GM12891 (cell line): ENCODE results near the gene ANAPC2.

ENCODE experiments used
- DNase-seq: peaks from one replicate; pipeline ENCODE4 v3.0.0; 2011; ENCODE audit warnings: low spot score; ENCODE audit not compliant: insufficient read length
- FAIRE-seq: peaks from 2 replicates; lab custom pipeline; 2011; peaks lifted over from hg19 to GRCh38; lab: Jason Lieb, UNC
- PAX5 ChIP-seq: IDR thresholded peaks from 2 replicates; pipeline ENCODE4 v1.6.1; 2011; ENCODE audit warnings: low read length, moderate library complexity, mild to moderate bottlenecking; ENCODE audit not compliant: insufficient read depth, severe bottlenecking
- POLR2A ChIP-seq: IDR thresholded peaks from 2 replicates; pipeline ENCODE4 v1.6.1; 2011; ENCODE audit warnings: low read depth, low read length, control low read depth
- POLR2AphosphoS5 ChIP-seq: IDR thresholded peaks from 2 replicates; pipeline ENCODE4 v1.6.1; 2011; ENCODE audit warnings: low read depth, low read length, control low read depth
- POU2F2 ChIP-seq: IDR thresholded peaks from 2 replicates; pipeline ENCODE4 v1.6.1; 2011; ENCODE audit warnings: low read depth, mild to moderate bottlenecking, control low read depth, low read length, moderate library complexity
- SPI1 ChIP-seq: IDR thresholded peaks from 2 replicates; pipeline ENCODE4 v1.6.1; 2011; ENCODE audit warnings: low read depth, low read length, control low read depth
- TAF1 ChIP-seq: IDR thresholded peaks from 2 replicates; pipeline ENCODE4 v1.6.1; 2011; ENCODE audit warnings: low read depth, low read length, control low read depth

The ANAPC2 gene

GRCh38 chr9:137220317-137221094 lies 32.1 kb upstream of the ANAPC2 start:
- TF ChIP-seq POLR2A, result no peak
- TF ChIP-seq PAX5, result no peak
- TF ChIP-seq POLR2AphosphoS5, result no peak
- TF ChIP-seq POU2F2, result no peak
- TF ChIP-seq TAF1, result no peak
- TF ChIP-seq SPI1, result no peak
- FAIRE-seq (no peak), DNase-seq (no peak)

DNA sequence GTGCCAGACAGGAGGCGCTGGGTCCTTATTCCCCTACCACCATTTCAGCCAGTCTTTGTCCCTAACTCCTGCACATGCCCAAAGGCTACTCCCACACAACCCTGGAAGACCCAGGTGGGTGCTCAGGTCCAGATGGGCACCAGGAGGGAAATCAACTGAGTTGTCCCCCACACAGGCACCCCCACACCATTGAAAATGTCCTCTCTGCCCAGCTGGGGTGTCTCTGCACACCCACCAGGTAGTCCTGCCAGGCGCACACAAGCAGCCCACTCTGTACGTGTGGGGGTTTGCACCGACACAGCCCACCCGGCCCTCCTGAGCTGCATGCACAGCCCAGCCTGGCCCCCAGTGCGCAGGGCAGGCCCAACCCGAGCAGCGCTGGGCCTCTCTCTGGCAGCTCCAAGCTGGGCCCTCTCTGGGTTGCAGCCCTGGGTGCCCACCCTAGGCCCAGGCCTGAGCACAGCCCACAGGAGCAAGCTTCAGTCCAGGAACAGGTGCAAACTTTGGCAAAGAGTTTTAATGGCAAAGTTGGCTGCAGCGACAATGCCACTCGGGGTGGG lies 31.5 kb upstream of the ANAPC2 start:
- no peak for FAIRE-seq
- TF ChIP-seq TAF1 (no peak), POLR2A (no peak), PAX5 (no peak), SPI1 (no peak), POU2F2 (no peak), POLR2AphosphoS5 (no peak)

GRCh38 chr9:137218754-137219271 lies 30.5 kb upstream of the ANAPC2 start:
- FAIRE-seq, result no peak
- no peak for DNase-seq
- TF ChIP-seq TAF1 (no peak), POLR2AphosphoS5 (no peak), POLR2A (no peak), PAX5 (no peak), SPI1 (no peak), POU2F2 (no peak)

More for the DNA sequence above, 31.5 kb upstream of the ANAPC2 start:
- DNase-seq, result no peak

- FAIRE-seq (no peak), DNase-seq (no peak)
- no peak for TF ChIP-seq SPI1
- no peak for TF ChIP-seq PAX5
- no peak for TF ChIP-seq POLR2A
These were observed 29.9 kb upstream of the ANAPC2 start for GRCh38 chr9:137218212-137218753.

- FAIRE-seq (no peak), DNase-seq (no peak)
- no peak for TF ChIP-seq PAX5
- TF ChIP-seq POU2F2, result no peak
- TF ChIP-seq POLR2A, result no peak
- no peak for TF ChIP-seq TAF1
- TF ChIP-seq POLR2AphosphoS5, result no peak
- no peak for TF ChIP-seq SPI1
These were observed 29.2 kb upstream of the ANAPC2 start for GRCh38 chr9:137217276-137218211.

DNA sequence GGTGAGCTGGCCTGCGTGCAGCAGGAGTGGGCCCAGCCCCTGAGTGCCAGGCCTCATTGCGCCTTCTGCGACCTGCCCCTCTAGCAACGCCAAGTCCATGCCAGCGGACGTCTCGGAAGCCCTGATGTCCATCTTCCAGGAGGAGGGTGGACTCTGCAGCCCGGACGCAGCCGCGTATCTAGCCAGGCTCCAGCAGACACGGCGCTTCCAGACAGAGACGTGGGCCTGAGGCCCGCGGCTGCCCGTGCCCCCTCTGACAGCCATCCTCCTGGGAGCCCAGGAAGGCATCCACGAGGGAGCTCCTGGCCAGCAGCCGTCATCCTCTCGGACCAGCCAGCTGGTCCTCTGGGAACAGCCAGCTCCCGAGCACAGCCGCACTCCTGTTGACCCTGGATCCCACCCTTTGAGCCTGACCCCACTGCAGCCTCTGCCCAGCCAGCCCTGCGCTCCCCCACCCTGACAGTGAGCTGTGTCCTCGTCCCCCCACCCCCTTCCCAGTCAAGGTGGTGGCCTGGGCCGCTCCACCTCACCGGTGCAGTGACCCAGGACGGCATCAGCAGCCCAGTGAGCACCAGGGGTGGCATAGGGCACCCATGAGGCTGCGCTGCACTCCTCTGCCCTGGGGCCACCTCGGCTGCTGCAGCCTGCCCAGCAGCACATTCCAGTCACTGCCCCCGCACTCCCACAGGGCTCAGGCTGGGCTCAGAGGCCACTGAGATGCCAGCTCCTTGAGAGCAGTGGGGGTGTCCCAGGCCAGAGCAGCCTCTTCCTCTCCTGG lies 28.0 kb upstream of the ANAPC2 start:
- no peak for FAIRE-seq

GRCh38 chr9:137215196-137215986 lies 27.0 kb upstream of the ANAPC2 start:
- DNase-seq (no peak), FAIRE-seq (no peak)
- TF ChIP-seq POLR2A, result no peak
- no peak for TF ChIP-seq PAX5
- TF ChIP-seq POLR2AphosphoS5, result no peak
- no peak for TF ChIP-seq TAF1
- TF ChIP-seq POU2F2, result no peak
- TF ChIP-seq SPI1, result no peak

More for the DNA sequence above, 28.0 kb upstream of the ANAPC2 start:
- no peak for DNase-seq
- no peak for TF ChIP-seq POU2F2
- TF ChIP-seq TAF1, result no peak
- no peak for TF ChIP-seq SPI1
- TF ChIP-seq POLR2A, result no peak
- TF ChIP-seq POLR2AphosphoS5, result no peak
- no peak for TF ChIP-seq PAX5

- FAIRE-seq, result no peak
- TF ChIP-seq POU2F2 (no peak), POLR2A (no peak), SPI1 (no peak), POLR2AphosphoS5 (no peak), PAX5 (no peak), TAF1 (no peak)
These were observed 26.3 kb upstream of the ANAPC2 start for GRCh38 chr9:137214620-137215019.

More at GRCh38 chr9:137214620-137215019, 26.3 kb upstream of the ANAPC2 start:
- no peak for DNase-seq
